Immature natural killer cell (primary cell): Measurements from ENCODE around the gene UBE2D4. TPM values are rescaled to one million over a fixed set of nuclear protein-coding genes. Genes with fewer than 3 reads are reported as not detected.
"Not testable (repeated sequence)": the region's sequence is repeated elsewhere in the genome, so short reads cannot be mapped to it uniquely, and the experiment has no call there.

Experiments used
- DNase-seq, 3 donors: peaks; one replicate each; pipeline ENCODE4 v3.0.0; 2022; ENCODE audit warnings: mixed read lengths in 1 of 3
- H3K27ac Mint-ChIP-seq, 6 donors: one replicate each; pipeline ENCODE4 v1.8.0; 2020; ENCODE audit warnings: mixed read lengths in 6 of 6, mild to moderate bottlenecking in 5 of 6, inconsistent platforms in 4 of 6, moderate library complexity in 3 of 6
- H3K27me3 Mint-ChIP-seq, 3 donors: one replicate each; pipeline ENCODE4 v1.8.0; 2020 to 2021; ENCODE audit warnings: low read depth in 3 of 3, mild to moderate bottlenecking in 3 of 3, mixed read lengths in 3 of 3, moderate library complexity in 3 of 3, inconsistent platforms in 1 of 3
- H3K36me3 Mint-ChIP-seq, 3 donors: one replicate each; pipeline ENCODE4 v1.8.0; 2020; ENCODE audit warnings: mixed read lengths in 3 of 3, inconsistent platforms in 2 of 3, mild to moderate bottlenecking in 2 of 3
- H3K4me1 Mint-ChIP-seq, 2 donors: one replicate each; pipeline ENCODE4 v1.8.0; 2020; ENCODE audit warnings: inconsistent platforms in 2 of 2, mild to moderate bottlenecking in 2 of 2, mixed read lengths in 2 of 2, moderate library complexity in 1 of 2
- H3K4me3 Mint-ChIP-seq, 5 donors: one replicate each; pipeline ENCODE4 v1.8.0; 2020; ENCODE audit warnings: mild to moderate bottlenecking in 5 of 5, mixed read lengths in 5 of 5, inconsistent platforms in 3 of 5, moderate library complexity in 3 of 5
- H3K9me3 Mint-ChIP-seq, 6 donors: one replicate each; pipeline ENCODE4 v1.8.0; 2020; ENCODE audit warnings: mild to moderate bottlenecking in 6 of 6, mixed read lengths in 6 of 6, inconsistent platforms in 4 of 6, moderate library complexity in 3 of 6
- polyA plus RNA-seq, 3 donors: library from polyadenylated mRNA; unstranded; fragments of 300-500 nt; fragmentation: Illumina TruSeq; gene quantifications; one replicate each; pipeline ENCODE4 v1.2.3, GENCODE V29; 2021

UBE2D4 gene
- polyA plus RNA-seq, 3 donors from 2014 or later = 6.2 to 11.5 (median 10.6) TPM

DNA sequence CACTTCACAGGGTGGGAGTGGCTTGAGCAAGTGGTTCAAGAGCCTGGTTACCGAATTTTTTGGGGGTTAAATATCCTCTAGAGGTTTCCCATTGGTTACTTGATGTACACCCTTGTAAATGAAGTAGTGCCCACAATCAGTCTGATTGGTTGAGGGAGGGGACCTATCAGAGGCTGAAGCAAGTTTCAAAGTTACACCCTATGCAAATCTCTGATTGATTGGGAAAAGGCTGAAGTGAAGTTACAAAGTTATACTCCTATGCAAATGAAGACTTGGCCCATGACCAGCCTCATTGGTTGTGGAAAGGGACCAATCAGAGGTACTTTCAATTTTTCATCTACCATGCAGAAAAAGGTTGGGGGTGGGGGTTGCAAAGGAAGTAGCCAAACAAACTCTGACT is 34.7 kb downstream of the UBE2D4 start:
- H3K36me3 Mint-ChIP-seq = peaks cover 14 to 18% (median 14%) of the 10 kb centered on the region in 3 donors
- no peaks in the 10 kb centered on the region for H3K4me1 Mint-ChIP-seq
- no peak overlapping the region for H3K4me3 Mint-ChIP-seq
- no peak for DNase-seq
- no peak overlapping the region for H3K27ac Mint-ChIP-seq
- no peaks in the 10 kb centered on the region for H3K27me3 Mint-ChIP-seq
- H3K9me3 Mint-ChIP-seq = no peaks in the 10 kb centered on the region

DNA sequence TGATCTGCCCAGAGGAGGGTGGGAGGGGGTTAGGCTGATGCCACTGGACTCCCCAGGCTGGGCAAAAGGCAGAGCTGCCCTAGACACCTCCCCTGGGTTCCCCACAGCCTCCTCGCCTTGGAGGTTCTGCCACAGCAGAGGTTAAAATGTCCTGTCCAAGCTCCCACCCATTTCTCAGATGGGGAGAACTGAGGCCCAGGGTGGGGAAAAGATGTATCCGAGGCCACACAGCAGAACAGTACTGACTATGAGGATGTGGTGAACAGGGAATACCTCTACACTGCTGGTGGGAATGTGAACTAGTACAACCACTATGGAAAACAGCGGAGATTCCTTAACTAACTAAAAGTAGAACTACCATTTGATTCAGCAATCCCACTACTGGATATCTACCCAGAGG is 40.2 kb downstream of the UBE2D4 start:
- H3K36me3 Mint-ChIP-seq, H3K27ac Mint-ChIP-seq, H3K4me1 Mint-ChIP-seq, H3K9me3 Mint-ChIP-seq, H3K4me3 Mint-ChIP-seq, H3K27me3 Mint-ChIP-seq, DNase-seq: not testable (repeated sequence)

DNA sequence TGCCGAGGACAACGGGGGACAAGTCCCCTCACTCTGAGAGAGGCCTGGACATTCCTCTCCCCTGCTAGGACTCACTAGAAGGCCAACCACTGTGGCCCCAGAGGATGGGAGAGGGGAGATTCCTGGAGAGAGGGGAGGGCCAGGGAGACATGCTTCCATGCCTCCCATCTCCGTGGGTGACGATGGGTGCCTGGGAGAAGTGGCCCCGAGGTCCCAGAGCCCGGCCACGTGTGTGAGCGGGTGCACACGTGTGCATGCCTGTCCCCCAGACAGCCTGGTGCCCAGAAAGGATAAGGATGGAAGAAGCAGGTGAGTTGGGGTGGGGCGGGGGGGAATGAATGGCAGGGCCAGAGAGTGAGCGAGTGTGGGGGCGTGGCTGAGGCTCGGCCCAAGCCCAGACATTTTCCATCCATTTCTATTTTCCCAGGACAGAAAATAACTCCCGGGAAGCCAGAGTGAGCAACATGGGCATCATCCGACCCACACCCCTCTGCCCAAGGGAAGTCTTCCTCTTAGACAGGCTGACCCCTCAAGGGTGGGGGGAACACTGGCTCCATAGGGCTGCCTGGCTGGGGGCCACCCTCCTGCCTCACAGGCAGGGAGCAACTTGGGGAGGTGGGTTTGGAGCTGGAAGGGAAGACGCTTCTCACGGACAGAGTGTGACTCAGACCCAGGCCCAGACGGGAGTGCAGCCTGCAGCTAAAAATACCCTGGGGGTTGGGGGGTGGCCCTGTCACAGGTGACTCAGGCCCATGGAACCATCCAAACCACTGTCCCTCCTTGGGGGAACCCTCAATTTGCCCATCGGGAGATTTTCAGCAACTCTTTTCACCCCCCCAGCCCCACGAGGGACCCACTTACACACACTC is 42.2 kb downstream of the UBE2D4 start:
- not testable (repeated sequence) for H3K36me3 Mint-ChIP-seq, H3K4me1 Mint-ChIP-seq, H3K4me3 Mint-ChIP-seq, H3K27ac Mint-ChIP-seq, H3K27me3 Mint-ChIP-seq, DNase-seq, H3K9me3 Mint-ChIP-seq

DNA sequence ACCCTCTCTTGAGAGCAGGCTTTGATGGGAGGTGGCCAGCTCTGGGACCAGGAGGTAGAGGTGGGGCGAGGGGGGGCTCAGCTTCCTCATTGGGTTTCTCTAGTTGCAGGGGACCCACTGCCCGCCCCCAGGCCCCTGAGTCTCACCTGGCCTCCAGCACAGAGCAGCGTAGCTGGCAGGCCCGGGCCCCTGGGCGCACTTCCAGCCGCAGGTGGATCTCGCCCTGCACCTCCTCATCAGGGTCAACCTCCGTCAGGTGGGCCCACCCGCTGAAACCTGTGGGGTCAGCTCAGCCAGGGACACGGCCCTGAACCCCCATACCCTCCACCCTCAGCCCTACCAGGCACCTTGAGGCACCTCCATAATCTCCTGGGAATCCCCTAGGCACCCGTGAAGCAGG is 43.4 kb downstream of the UBE2D4 start:
- not testable (repeated sequence) for DNase-seq, H3K36me3 Mint-ChIP-seq, H3K27me3 Mint-ChIP-seq, H3K27ac Mint-ChIP-seq, H3K4me3 Mint-ChIP-seq, H3K9me3 Mint-ChIP-seq, H3K4me1 Mint-ChIP-seq

DNA sequence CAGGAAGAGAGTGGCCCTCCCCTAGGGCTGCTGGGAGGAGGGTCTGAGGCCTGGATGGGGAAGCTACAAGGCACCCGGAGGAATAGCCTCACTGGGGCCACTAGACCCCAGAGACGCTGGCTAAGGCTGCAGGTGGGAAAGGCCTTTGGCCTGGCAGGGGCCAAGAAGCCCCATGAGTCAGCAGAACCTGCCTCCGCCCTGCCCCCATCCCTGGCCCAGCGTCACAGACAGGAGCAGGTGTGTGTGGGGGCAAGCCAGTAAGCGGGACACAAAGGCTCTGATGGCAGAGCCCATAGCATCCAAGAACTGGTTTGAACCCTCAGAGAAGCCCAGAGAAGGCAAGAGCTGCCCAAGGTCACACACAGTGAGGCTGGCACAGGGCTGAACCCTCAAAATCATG is 44.5 kb downstream of the UBE2D4 start:
- not testable (repeated sequence) for H3K27ac Mint-ChIP-seq, H3K27me3 Mint-ChIP-seq, H3K36me3 Mint-ChIP-seq, H3K4me3 Mint-ChIP-seq, H3K9me3 Mint-ChIP-seq, DNase-seq, H3K4me1 Mint-ChIP-seq

DNA sequence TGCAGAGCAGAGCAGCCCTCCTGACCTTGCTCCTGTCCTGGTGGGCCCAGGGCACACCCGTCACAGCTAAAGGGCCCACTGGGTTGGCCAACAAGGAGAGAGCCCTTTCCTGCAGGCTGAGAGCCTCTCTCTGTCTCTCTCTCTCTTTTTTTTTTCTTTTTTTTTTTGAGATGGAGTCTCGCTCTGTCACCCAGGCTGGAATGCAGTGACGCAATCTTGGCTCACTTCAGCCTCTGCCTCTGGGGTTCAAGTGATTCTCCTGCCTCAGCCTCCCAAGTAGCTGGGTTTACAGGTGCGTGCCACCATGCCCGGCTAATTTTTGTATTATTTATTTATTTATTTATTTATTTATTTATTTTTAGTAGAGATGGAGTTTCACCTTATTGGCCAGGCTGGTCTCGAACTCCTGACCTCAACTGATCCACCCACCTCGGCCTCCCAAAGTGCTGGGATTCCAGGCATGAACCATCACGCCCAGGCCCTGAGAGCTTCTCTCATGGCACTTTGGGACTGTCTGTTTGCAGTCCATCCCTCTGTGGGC is 47.9 kb downstream of the UBE2D4 start:
- H3K27me3 Mint-ChIP-seq, H3K4me1 Mint-ChIP-seq, DNase-seq, H3K36me3 Mint-ChIP-seq, H3K4me3 Mint-ChIP-seq, H3K27ac Mint-ChIP-seq, H3K9me3 Mint-ChIP-seq: not testable (repeated sequence)

DNA sequence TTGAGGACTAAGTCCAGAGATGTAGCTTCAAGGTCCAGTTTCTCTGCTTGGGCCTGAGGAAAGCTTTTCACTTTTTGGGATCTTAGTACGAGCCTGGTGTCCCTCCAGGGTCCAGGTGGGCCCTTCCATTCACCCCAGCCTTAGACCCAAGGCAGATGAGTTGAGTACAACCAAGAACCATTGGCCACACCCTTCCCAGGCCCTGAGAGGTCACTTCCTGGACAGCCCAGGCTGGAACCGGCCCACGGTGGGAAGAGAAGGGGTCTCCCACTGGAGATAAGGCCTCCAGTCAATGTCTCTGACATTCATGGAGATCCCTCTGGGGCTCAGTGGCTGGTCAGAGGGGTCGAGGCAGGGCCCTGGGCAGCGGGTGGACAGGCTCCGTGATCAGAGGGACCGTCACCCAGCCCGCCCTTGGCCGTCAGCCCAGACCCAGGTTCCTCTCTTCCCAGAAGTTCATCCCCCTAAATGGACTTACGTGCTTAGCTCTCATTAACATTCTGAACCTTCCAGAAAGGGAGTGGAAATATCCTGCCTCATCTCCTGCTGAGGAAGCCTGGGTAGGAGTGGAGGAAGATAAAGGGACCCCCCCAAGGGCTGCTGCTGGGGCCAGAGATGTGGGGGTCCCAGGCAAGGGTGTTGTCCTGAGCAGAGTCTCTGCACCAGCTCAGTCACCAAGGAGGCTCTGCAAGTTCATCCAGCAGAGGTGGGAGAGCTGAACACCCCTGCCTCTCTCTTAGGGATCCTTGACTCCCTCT is 48.7 kb downstream of the UBE2D4 start:
- not testable (repeated sequence) for H3K4me3 Mint-ChIP-seq, H3K27ac Mint-ChIP-seq, H3K9me3 Mint-ChIP-seq, H3K36me3 Mint-ChIP-seq, DNase-seq, H3K4me1 Mint-ChIP-seq, H3K27me3 Mint-ChIP-seq

DNA sequence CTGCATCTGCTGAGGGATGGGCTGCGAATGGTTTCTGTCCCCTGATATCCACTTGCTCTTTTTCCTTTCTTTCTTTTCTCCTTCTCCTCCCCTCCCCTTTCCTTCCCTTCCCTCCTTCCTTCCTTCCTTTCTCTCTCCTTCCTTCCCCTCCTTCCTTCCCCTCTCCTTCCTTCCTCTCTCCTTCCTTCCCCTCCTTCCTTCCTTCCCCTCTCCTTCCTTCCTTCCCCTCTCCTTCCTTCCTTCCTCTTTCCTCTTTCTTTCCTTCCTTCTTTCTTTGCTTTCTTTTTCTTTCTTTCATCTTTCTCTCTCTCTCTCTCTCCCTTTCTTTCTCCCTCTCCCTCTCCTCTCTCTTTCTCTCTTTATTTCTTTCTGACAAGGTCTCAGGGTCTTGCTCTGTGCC is 51.3 kb downstream of the UBE2D4 start:
- no peaks in the 10 kb centered on the region for H3K4me1 Mint-ChIP-seq
- no peaks in the 10 kb centered on the region for H3K9me3 Mint-ChIP-seq
- H3K27me3 Mint-ChIP-seq = peaks cover 0 to 1% (median 0%) of the 10 kb centered on the region in 3 donors
- peaks cover 0 to 4% (median 3%) of the 10 kb centered on the region in 3 donors for H3K36me3 Mint-ChIP-seq
- H3K27ac Mint-ChIP-seq = no peak overlapping the region
- no peak for DNase-seq
- H3K4me3 Mint-ChIP-seq = no peak overlapping the region

DNA sequence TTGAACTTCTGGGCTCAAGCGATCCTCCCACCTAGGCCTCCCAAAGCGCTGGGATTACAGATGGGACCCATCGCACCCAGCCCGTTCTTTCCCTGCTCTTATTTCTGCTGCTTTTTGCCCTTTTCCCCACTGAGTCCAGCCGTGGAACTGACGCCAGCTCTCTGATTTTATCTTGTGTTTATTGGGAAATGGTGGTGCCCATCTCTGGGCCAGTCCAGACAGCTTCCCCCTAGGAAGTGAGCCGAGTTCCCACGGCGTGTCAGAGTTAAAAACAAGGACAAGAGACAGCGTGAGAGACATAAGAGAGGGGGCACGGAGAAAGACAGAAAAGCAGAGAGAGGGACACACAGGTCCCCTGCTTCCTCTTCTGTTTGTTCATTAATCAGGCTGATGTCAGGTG is 51.9 kb downstream of the UBE2D4 start:
- not testable (repeated sequence) for H3K27ac Mint-ChIP-seq, H3K36me3 Mint-ChIP-seq, H3K4me1 Mint-ChIP-seq, H3K27me3 Mint-ChIP-seq, H3K4me3 Mint-ChIP-seq, H3K9me3 Mint-ChIP-seq, DNase-seq

DNA sequence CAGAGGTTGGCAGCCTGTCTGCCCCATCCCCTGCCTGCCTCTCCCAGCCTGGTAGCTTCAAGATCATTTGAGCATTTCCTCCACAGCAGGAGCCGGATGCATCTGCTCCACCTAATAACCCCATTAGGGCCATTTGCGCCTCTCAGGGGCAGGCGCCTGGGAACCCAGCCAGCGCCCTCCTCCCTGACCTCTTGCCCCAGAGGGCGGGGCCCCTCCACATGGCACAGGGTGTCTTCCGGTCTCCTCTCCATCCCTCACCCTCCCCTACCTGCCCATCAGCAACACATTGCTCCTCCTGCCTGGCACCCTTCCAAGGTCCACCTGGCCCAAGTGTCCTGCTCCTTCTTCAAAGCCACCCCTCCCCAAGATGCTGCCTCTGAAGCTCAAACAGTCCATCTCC is 56.6 kb downstream of the UBE2D4 start:
- not testable (repeated sequence) for DNase-seq, H3K27ac Mint-ChIP-seq, H3K9me3 Mint-ChIP-seq, H3K27me3 Mint-ChIP-seq, H3K4me1 Mint-ChIP-seq, H3K4me3 Mint-ChIP-seq, H3K36me3 Mint-ChIP-seq

DNA sequence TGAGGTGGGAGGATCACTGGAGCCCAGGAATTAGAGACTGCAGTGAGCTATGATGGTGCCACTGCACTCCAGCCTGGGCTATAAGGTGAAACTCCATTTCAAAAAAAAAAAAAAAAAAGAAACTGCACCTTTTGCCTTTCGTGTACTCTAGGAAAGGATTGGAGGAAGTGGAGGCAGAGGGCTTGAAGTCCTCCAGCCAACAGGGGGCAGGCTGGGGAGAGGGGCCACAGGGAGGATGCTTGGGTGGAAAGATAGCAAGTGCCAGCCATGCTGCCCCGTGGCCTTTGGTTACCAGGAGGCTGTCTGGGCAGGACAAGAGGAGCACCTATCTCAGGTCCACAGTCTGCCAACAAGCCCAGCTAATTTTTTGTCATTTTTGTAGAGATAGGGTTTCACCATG is 57.5 kb downstream of the UBE2D4 start:
- H3K4me3 Mint-ChIP-seq, H3K36me3 Mint-ChIP-seq, DNase-seq, H3K4me1 Mint-ChIP-seq, H3K27ac Mint-ChIP-seq, H3K27me3 Mint-ChIP-seq, H3K9me3 Mint-ChIP-seq: not testable (repeated sequence)

DNA sequence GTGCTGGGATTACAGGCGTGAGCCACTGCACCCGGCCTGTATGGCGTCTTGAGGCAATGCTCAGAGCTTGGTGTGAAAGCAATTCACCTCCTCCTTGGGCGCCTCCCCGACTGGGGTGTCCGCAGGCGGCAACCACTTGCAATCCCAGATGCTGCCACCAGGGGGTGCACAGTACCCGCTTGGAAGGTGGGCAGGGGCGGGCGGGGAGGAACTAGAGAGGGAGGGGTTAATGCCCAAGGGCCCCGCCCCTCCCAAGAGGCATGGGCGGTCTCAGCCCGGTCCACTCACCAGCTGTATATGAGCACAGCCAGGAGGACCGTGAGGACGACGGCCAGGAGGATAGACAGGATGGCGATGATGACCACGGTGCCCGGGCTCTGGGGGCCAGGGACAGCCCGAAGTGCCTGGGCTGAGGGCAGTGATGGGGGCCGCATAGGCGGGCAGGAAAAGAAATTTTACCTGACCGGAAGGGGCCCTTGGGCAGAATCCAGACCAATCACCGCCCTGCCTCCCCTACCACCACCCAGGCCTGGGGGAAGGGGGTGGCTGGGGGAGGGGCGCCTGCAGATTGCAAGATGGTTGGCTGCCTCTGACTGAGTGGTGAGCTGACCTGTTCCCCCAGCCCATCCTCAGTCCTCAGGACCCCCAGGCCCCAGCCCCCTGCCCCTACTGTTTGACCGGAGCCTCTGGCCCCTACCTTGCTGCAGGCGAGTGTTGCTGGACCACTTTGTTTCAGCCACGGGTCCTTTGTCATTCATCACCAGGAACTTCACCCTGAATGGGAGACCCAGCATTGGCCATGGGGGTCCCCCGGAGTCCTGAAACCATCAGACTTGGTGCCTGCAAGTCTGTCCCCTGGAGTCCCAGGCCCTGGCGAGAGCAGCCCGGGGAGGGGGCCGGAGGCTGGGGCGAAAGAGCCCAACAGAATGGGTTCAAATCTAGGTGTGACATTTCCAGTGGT is 59.9 kb downstream of the UBE2D4 start:
- peak overlapping the region in 5 of 6 donors; percentile 61 to 88 (median 84) for H3K27ac Mint-ChIP-seq
- H3K4me1 Mint-ChIP-seq, H3K36me3 Mint-ChIP-seq: not testable (repeated sequence)

DNA sequence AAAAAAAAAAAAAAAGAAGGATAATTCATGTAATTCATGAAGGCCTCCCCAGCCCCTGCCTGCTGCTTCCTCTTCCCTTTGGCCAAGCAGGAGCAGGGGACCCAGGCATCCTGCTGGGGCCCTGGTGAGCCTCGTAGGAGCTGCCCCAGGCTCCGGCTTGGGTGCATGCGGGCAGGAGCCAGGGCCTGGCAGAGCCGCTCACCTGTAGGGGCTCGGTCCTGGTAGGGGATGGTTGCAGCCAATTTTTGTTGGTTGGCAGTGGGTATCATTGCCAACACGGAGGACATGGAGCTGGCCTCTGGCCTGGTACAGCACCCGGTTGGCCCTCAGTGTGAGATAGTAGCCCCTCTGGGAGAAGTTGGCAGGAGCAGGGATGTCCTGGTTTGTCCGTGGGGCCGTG is 61.2 kb downstream of the UBE2D4 start:
- not testable (repeated sequence) for H3K9me3 Mint-ChIP-seq, H3K27me3 Mint-ChIP-seq, H3K4me1 Mint-ChIP-seq, DNase-seq, H3K4me3 Mint-ChIP-seq, H3K27ac Mint-ChIP-seq, H3K36me3 Mint-ChIP-seq

More for the DNA sequence above, 59.9 kb downstream of the UBE2D4 start:
- DNase-seq = peak; percentile 32 to 81 (median 80)
- H3K9me3 Mint-ChIP-seq, H3K27me3 Mint-ChIP-seq: not testable (repeated sequence)
- peak overlapping the region in 4 of 5 donors; percentile 54 to 62 (median 61) for H3K4me3 Mint-ChIP-seq
